ENCODE data around the gene CPM.
"Not testable (repeated sequence)": the region's sequence is repeated elsewhere in the genome, so short reads cannot be mapped to it uniquely, and the experiment has no call there.

CPM gene

DNA sequence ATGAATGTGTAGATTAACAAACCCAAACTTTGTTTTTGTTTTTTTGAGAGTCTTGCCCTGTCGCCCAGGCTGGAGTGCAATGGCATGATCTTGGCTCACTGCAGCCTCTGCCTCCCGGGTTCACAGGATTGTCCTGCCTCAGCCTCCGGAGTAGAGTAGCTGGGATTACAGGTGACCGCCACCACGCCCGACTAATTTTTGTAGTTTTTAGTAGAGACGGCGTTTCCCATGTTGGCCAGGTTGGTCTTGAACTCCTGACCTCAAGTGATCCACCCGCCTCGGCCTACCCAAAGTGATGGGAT, 125.7 kb downstream of the CPM start:
- not testable (repeated sequence) for DNase-seq (ENCODE audit: low read depth, low spot score)

DNA sequence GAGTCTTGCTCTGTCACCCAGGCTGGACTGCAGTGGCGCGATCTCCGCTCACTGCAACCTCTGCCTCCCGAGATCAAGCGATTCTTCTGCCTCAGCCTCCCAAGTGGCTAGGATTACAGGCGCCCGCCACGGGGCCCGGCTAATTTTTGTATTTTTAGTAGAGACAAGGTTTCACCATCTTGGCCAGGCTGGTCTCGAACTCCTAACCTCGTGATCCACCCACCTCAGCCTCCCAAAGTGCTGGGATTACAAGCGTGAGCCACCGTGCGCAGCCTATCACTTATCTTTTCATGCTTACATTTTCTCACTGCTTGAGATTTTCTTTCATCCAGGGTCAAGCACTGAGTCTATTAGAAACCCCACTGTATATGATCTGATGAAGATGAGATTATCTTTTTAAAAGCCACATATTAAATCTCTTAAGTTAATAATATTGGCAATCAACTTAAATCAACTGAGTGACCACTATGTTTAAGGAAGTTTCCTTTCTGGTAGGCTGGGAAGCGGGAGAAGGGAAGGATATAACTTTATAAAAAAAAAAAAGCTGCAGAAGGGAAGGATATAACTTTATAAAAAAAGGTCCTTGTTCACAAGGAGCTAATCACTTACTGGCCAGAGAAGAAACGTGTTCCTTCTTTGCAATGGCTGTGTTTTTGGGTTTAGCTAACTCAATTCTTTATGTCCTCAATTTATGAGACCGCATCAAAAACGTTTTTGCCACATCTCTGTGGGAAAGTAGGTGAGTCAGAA, 126.3 kb downstream of the CPM start:
- DNase-seq (ENCODE audit: low read depth, low spot score), result no peak

DNA sequence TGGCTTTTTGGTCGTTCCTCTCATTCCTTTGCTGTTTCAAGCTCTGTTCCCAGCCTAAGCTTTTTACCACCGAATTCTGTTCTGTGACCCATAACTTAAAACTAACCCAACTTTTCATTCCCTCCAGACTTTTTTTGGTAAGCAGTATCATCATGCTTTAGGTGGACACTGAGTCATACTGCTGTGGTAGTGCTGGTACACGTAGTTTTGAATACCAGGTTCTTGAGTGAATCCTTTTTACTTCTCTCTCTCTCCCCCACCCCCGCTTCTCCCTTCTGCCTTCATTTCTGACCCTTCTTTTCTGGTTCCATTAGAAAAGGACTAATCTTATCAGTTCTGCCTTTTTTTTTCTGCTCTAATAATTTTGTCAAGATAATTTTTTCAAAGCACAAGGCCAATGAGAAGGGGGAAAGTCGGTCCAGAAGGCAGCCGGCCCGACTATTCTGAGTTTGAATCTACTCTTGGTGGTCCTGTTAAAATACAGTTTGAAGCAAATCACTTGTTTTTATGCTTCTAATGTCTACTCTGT, 127.3 kb downstream of the CPM start:
- DNase-seq (ENCODE audit: low read depth, low spot score), result no peak

DNA sequence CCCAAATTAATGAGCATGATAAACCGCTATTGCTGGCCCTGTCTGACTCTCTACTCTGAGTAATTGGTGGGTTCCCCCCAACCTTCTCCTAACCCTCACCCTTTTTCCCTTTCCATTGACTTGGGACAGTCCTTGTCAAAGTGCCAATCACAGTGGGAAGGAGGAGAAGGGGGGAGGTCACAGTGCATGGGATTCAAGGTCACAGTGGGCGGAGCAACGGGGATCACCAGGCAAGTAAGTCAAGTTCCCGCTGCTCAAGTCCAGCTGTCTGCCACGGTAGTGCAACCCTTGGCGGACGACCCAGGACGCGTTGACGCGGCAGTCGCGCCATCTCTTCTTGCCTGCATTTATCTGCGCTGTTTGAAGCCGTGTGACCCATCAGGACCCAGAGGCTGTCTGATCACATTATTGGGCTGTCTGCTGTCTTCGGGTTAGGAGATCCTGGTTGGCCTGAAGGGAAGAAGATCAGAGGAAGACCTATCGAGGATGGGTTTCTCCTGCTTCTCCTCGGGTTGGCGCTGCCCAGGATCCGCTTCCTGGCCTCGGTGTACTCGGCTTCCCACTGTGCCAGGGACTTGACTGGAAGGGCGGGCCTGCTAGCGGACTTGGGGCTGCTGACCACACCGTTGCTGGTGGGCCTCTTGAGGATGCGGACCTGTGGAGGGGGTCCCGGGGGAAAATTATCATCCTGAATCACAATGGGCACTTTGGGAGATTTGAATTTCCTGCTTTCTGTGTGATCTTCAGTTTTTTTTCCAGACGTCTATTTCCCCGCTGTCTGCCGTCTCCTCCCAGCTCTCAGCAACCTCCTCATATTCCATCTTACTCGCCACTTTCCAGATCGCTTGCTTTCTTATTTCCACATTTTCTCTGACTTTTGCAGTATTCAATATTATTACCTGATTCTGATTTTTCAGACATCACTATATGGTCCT, 128.0 kb downstream of the CPM start:
- no peak for DNase-seq (ENCODE audit: low read depth, low spot score)

DNA sequence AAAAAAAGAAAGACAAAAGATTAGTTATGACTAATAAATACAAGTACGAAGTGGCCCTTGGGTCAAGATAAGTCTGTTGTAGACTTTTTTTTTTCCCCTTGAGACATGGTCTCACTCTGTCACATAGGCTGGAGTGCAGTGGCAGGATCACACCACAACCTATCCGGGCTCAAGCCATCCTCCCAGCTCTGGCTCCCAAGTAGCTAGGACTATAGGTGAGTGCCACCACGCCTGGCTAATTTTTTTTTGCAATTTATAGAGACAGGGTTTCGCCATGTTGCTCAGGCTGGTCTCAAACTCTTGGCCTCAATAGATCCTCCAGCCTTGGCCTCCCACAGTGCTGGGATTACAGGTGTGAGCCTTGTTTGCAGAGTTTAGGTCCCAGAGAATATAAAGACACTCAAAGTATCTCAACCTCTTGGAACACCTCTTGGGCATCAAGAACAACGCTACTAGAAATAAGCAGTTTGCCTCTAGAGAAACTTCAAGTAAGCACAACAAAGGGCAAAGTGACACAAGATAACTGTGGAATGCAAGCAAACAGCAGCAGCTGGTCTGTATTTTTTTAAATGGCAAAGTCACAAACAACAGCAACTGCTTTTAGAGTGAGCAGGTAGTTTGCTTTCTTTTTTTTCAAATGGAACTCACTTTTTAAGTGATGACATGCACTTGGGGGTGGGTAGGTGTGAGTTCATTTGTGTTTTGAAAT, 128.9 kb downstream of the CPM start:
- no peak for DNase-seq (ENCODE audit: low read depth, low spot score)

DNA sequence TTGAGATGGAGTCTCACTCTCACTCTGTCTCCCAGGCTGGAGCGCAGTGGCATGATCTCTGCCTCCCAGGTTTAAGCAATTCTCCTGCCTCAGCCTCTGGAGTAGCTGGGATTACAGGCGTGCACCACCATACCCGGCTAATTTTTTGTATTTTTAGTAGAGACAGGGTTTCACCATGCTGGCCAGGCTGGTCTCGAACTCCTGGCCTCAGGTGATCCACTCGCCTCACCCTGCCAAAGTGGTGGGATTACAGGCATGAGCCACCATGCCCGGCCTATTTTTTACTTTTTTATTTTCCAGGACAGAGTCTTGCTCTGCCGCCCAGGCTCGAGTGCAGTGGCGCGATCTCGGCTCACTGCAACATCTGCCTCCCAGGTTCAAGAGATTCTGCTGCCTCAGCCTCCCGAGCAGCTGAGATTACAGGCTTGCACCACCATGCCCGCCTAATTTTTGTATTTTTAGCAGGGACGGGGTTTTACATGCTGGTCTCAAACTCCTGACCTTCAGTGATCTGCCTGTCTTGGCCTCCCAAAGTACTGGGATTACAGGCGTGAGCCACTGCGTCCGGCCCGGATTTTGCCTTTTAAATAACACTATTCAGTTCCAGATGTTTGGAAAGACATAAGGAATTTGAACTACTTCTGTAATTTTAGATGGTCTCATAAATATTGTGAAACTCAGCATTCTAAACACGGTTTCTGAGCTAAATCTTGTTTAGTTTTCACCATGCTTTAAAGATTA, 129.9 kb downstream of the CPM start:
- not testable (repeated sequence) for DNase-seq (ENCODE audit: low read depth, low spot score)

DNA sequence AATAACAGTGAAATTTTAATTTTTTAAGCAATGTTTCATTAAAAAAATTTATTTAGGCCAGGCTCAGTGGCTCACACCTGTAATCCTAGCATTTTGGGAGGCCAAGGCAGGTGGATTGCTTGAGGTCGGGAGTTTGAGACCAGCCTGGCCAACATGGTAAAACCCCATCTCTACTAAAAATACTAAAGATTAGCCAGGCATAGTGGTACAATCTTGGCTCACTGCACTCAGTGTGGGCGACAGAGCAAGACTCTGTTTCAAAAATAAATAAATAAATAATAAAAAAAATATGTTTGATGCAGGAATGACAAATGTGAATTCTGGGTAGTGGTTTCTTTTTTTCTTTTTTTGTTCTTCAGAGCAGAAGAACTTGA, 130.6 kb downstream of the CPM start:
- not testable (repeated sequence) for DNase-seq (ENCODE audit: low read depth, low spot score)

Data from activated CD4-positive, CD25-positive, alpha-beta regulatory T cell treated with anti-CD3 and anti-CD28 coated beads, Interleukin-2, amount 50 U/mL, for 16 hours (primary cell).